ENCODE results near the gene PTCRA. TPM values are rescaled to one million over a fixed set of nuclear protein-coding genes. Genes with fewer than 3 reads are reported as not detected.

Gene PTCRA
- total and polyA plus RNA-seq, 2 of the 4 experiments (the other 2 are of a cell fraction): not detected

- Histone ChIP-seq H2BK120ac (ENCODE audit: low read depth, low read length) (no peak overlapping the region), H3K23ac (ENCODE audit: low read depth, low read length) (no peak overlapping the region), H3K4me1 (ENCODE audit: control insufficient read depth, insufficient read depth, low read length) (no peaks in the 10 kb centered on the region), H3K36me3 (ENCODE audit: control insufficient read depth, insufficient read depth, low read length) (no peaks in the 10 kb centered on the region), H4K91ac (ENCODE audit: insufficient read depth, low read depth, low read length) (no peak overlapping the region), H2BK20ac (ENCODE audit: low read depth, low read length) (no peak overlapping the region), H3K56ac (ENCODE audit: extremely low read depth, insufficient read depth, low read length) (no peak overlapping the region), H3K9me1 (ENCODE audit: insufficient read depth, low read length) (no peaks in the 10 kb centered on the region), H2AK9ac (replicated peaks; ENCODE audit: low read depth, low read length, poor library complexity) (no peak overlapping the region), H4K20me1 (ENCODE audit: insufficient read depth, low read length) (no peaks in the 10 kb centered on the region), H3K14ac (replicated peaks; ENCODE audit: low read depth, low read length) (no peak overlapping the region), H2AFZ (replicated peaks; ENCODE audit: low read length, poor library complexity) (no peak overlapping the region), H2BK15ac (ENCODE audit: low read depth, low read length) (no peak overlapping the region), H3K4me3 (ENCODE audit: insufficient read depth, low read depth, low read length) (no peak overlapping the region), H4K8ac (ENCODE audit: low read depth in 2 of 2, low read length in 2 of 2) (no peak overlapping the region), H3K9me3 (ENCODE audit: control insufficient read depth, insufficient read depth, low read length) (no peaks in the 10 kb centered on the region), H3K27ac (ENCODE audit: insufficient read depth, low read length) (no peak overlapping the region), H3K4me2 (ENCODE audit: low read depth, low read length) (no peak overlapping the region), H3K9ac (ENCODE audit: low read depth, low read length) (no peak overlapping the region), H2BK5ac (ENCODE audit: low read depth, low read length, poor library complexity, severe bottlenecking) (no peak overlapping the region), H2AK5ac (ENCODE audit: low read depth, low read length) (no peak overlapping the region), H4K5ac (ENCODE audit: low read depth, low read length) (no peak overlapping the region), H3K27me3 (ENCODE audit: control insufficient read depth, insufficient read depth, low read length) (peaks cover 1% of the 10 kb centered on the region), H3K18ac (ENCODE audit: low read depth, low read length) (no peak overlapping the region), H3K4ac (ENCODE audit: low read depth, low read length) (no peak overlapping the region), H3K79me1 (ENCODE audit: low read depth in 1 of 2, low read length in 2 of 2) (no peaks in the 10 kb centered on the region)
- no peak for TF ChIP-seq MAFK (IDR thresholded peaks at IDR 0.05; ENCODE audit: low read depth, low read length)
- no peak for TF ChIP-seq CEBPB (IDR thresholded peaks at IDR 0.05; ENCODE audit: low read depth, low read length)
- TF ChIP-seq CHD1 (IDR thresholded peaks at IDR 0.05; ENCODE audit: low read depth, low read length): no peak
- no peak for TF ChIP-seq RFX5 (IDR thresholded peaks at IDR 0.05; ENCODE audit: low read depth, low read length)
- TF ChIP-seq RCOR1 (IDR thresholded peaks at IDR 0.05; ENCODE audit: insufficient replicate concordance, low read length): no peak
- no peak for TF ChIP-seq FOS (IDR thresholded peaks at IDR 0.05; ENCODE audit: low read depth, low read length)
- TF ChIP-seq USF2 (IDR thresholded peaks at IDR 0.05; ENCODE audit: low read depth, low read length): no peak
- TF ChIP-seq BHLHE40 (IDR thresholded peaks at IDR 0.05; ENCODE audit: low read depth, low read length): no peak
- no peak for TF ChIP-seq NFE2L2 (IDR thresholded peaks at IDR 0.05; ENCODE audit: low read depth, low read length)
- no peak for TF ChIP-seq SMC3 (IDR thresholded peaks at IDR 0.05; ENCODE audit: low read depth, low read length)
- TF ChIP-seq RAD21 (IDR thresholded peaks at IDR 0.05; ENCODE audit: low read length): no peak
- TF ChIP-seq MXI1 (IDR thresholded peaks at IDR 0.05; ENCODE audit: borderline replicate concordance, low read depth, low read length): no peak
- no peak for TF ChIP-seq CTCF (conservative IDR thresholded peaks at IDR 0.05; ENCODE audit: low read depth, low read length)
- no peak for TF ChIP-seq POLR2A (IDR thresholded peaks at IDR 0.05; ENCODE audit: low read depth, low read length)
- no peak for TF ChIP-seq MAZ (IDR thresholded peaks at IDR 0.05; ENCODE audit: borderline replicate concordance, low read depth, low read length)
- ChIA-PET POLR2A (ENCODE audit: unreplicated experiment) (no interaction called here), CTCF (interaction anchor here (0.6 kb wide), 1 partner anchor 60 kb away, joined by 5 read pairs; no protein-coding TSS in a partner anchor)
- BruUV-seq (replicated peaks): no TSS peak
- ATAC-seq (ENCODE audit: low read depth) (no peak; the same call in 1 of the 2 replicates), DNase-seq (no peak)
- in situ Hi-C loops (cut with MboI; ENCODE audit: low sequenced_read_pairs): no loop called here
- WGBS, 2 experiments (ENCODE audit: extremely low coverage in 2 of 2, insufficient read length in 1 of 2): 80% methylated on average over 1 of the region's 4 CpGs; no CpG with 5 or more reads in 1 of the 2 experiments
- intact Hi-C loops (cut with micrococcal nuclease): no loop called here
- dilution Hi-C loops (cut with HindIII; ENCODE audit: low sequenced_read_pairs, unreplicated experiment): no loop called here
Observed at GRCh38 chr6:42914546-42914945, 1.3 kb upstream of the PTCRA start.
